AG08396 (cell line): ENCODE measurements around the gene PDE11A.

Experiments used
- DNase-seq: peaks from one replicate; pipeline ENCODE4 v3.0.0; 2012; ENCODE audit warnings: low spot score, mixed read lengths

Gene PDE11A

GRCh38 chr2:177724398-177725287 is 347.9 kb downstream of the PDE11A start:
- peak; percentile 68 for DNase-seq

DNA sequence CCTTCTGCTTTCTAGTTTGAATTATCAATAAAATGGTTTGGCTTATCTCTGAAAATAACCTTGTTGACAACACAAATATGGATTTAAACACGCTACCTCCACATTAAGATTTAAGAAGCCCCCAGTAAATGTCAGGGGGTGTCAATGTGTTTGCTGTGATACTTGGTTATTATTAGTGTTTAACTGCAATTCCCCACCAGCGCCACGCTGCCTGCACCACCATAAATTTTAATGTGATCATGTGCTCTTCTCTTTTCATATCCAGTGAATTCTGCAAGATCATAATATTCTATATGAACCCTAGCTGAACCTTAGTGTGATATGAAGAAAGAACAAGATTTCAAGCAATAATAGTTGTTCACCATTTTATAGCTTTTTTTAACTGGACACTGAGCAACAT is 349.3 kb downstream of the PDE11A start:
- no peak for DNase-seq

GRCh38 chr2:177721818-177722567 is 350.6 kb downstream of the PDE11A start:
- DNase-seq, result no peak

DNA sequence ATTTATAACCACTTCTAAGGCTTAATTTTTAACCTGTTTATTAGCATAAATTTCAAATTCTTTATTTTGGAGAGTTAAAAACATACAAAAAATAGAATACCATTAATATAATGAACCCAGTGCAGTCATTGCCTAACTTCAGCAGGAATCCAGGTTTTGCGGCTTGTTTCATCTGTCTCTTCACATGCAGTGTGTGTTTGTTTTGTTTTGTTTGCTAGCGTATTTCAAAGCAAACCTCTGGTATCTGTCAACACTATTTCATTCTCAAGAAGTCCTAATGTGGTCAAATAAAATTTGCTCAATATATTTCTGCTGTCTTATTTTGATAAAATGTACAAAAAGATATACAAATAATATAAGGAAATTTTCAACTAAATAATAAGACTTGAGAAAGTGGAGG is 351.5 kb downstream of the PDE11A start:
- DNase-seq, result no peak

DNA sequence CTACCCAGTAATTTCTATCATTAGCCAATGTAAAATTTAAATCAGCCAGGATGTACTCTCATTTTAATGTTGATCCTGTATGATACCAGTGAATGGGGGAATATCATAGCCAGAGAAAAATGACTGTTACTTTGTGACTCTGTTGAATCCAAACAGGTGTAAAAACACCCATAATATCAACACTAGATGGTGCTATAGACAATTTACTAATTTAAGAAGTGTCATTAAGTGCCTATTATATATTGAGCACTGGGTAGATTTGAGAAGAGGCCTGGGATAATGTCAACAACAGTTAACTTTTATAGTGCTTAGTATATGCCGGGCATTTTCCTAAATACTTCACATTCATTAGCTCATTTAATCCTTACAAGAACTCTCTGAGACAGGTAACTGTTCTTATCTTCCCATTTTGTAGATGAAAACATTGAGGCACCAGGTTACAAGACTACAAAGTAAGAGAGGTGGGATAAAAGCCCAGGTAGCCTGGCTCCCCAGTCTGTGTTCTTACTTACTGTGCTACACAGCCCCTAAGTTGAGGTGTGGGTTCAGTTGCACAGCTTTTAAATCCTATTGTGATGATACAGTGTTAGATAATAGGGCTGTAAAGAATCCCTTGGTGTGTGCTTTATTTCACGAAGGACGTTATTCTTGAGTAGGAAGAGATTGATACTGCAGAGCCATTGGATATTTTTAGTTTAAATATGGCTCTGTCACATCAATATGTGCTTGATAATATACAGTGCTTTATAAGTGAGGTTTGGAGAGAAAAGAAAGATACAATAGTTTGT is 354.6 kb downstream of the PDE11A start:
- no peak for DNase-seq

DNA sequence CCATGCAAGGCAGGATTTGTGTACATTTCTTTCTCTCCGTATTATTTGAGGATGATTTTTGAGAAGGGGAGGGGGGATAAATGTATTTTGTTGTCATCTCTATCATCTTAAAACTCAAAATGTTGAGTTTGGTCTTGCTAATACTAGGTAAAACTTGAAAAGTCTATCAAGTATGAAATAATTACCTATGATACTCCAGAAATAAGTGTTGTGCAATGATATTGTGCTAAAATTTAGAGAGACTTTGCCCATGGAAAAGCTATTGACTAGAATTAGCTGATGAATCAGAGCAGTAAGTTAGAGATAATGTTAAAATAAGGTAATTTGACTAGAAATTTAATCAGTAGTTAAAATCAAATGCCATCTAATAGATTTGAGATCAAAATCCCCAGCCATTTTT is 356.1 kb downstream of the PDE11A start:
- no peak for DNase-seq

- DNase-seq, result no peak
Observed at GRCh38 chr2:177715771-177716170, 356.8 kb downstream of the PDE11A start.

GRCh38 chr2:177714704-177715103 is 357.9 kb downstream of the PDE11A start:
- DNase-seq, result no peak

GRCh38 chr2:177712462-177712861 is 360.1 kb downstream of the PDE11A start:
- DNase-seq, result no peak

DNA sequence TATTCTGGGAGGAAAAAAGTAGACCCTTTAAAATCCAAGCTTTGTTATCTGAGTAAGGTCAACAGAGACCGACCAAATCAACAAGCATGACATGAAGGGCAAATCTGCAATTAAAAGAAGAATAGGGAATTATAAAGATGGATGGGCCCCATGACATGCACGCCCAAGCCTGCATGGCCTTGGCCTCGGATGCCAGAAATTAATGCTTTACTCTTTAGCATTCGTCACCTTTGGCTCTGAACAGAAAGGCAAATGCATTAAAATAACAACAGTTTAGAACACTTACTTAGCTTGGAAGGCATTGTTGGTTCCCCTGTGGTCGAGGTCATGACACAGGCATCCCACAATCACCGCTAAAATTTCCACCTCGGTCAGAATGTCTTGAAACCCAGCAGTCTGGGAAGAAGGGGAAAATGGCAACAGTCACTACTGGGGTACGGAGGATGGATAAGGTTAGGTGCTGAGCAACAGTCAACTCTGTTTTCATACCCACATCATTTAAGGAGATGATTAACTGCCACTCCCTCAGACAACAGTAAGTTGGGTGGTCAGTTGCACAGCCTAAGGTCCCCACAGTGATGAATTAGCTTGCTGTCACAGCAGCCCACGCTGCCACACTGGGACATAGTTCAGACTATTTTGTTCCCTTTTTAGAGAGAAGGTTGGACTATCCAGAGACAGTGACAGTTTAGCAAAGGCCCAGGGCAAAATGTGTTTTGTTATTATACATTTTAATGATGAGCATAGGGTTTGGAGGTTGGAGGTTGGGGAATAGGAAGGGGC is 360.9 kb downstream of the PDE11A start:
- DNase-seq, result no peak

- DNase-seq, result no peak
Observed at GRCh38 chr2:177710889-177711288, 361.7 kb downstream of the PDE11A start.

DNA sequence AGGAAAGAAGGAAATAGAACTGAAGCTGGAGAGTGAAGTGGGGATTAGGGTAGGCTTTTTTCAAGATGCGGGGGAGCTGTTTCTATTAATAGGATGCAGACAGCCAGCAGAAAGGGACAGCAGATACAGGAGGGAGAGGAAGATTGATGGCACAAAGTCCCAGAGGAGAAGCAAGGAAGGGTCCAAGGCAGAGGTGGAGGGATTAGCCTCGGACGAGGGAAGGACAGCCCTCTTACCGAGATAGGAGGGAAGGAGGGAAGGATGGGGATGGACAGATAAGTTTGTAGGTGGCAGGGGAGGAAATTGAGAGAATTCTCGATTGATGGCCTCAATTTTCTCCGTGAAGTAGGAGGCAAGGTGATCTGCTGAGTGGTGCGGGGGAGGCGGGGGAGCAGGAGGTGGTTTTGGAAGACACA is 362.6 kb downstream of the PDE11A start:
- DNase-seq, result no peak

GRCh38 chr2:177708660-177709444 is 363.7 kb downstream of the PDE11A start:
- no peak for DNase-seq

GRCh38 chr2:177708106-177708505 is 364.5 kb downstream of the PDE11A start:
- no peak for DNase-seq

GRCh38 chr2:177705511-177706173 is 366.9 kb downstream of the PDE11A start:
- DNase-seq, result no peak

DNA sequence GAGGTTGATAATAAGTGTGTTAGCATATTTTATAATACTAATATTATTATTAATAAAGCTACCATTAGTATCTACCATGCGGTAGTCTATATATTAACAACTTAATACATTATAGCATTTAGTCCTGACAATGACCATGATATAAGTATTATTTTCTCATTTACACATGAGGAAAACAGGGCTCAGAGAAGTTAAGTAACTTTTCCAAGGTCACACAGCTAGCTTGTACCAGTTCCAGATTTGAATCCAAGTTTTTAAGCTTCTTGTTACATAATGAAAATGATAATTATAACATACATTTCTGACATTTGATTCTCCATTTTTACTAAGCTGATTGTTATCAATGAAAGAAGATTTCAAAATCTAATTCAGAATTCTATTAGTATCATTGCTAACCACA is 369.4 kb downstream of the PDE11A start:
- no peak for DNase-seq

DNA sequence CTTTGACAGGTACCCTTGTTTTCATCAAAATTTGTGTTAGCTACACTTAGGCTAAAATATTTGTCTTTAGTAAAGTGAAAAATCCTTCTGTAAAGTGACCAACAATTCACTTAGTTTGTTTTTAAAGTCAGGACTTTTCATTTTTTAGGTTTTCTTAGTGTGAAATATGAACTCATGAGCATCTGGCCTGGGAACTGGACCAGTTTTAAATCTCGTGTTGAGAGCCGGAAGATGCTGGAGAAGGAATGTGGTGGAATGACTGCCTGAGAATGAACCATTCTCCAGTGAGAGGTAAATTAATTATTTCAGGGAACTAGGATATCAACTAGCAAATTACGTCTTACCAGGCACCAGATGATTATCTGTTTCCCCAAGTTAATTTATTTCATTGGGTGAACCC is 374.3 kb downstream of the PDE11A start:
- DNase-seq, result no peak

DNA sequence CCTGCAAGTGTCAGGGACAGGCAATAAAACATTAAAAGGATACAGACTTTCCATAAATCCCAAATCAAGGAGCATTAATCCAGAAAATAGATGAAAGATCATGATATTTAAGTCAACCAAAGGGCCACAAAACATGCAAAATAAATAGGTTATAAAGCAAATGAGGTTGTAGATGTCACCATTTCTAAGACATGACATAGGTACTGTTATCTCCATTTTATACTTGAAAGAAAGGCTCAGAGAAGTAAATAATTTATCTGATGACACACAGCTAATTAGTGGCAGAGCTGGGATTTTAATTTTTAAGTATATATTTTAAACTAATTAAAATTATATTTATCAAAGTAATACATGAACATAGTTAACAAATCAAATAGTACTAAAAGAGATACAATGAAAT is 378.2 kb downstream of the PDE11A start:
- DNase-seq, result no peak

DNA sequence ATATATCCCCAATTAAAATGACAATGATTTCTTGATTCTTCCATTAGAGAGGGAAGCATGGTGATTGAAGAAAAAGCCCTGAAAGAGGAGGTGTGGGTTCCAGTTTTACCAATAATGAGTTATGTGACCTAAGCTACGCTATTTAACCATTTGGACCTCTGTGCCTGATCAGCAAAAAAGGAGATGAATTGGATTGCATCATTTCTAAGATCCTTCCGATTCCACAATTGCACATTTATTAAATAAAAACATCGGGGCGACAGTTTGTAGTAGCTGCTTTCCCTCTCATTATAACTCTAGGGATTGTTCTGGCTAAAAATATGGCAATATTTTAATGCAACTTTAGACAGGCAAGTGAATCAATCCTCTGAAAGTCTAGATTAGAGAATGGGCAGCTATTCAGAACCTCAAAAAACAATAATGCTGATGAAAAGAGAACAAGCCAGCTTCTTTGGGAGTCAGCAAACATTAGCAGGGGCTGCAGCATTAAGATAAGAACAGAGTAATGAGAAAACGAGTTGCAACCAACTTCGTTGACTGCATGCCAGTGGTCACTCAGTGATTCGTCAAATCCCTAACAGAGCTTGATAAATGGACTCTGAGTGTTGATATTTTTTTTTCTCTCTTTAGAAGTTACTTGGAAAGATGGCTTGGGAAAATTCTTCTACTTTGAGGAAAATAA is 378.8 kb downstream of the PDE11A start:
- DNase-seq, result no peak

- no peak for DNase-seq
Observed at GRCh38 chr2:177692783-177693269, 379.8 kb downstream of the PDE11A start.
